K562 (cell line): ENCODE results near the gene VPS37D. TPM values are rescaled to one million over a fixed set of nuclear protein-coding genes. Genes with fewer than 3 reads are reported as not detected.

Source experiments
- ATAC-seq: fragments of 200-7000 bp; cut with Tn5 transposase; 3 replicates; pipeline ENCODE4 v1.9.1; 2020; ENCODE audit warnings: moderate library complexity
- BruUV-seq: library from RNA; stranded (reverse); fragments of 400-500 nt; replicated peaks from 2 replicates; lab custom pipeline; 2021; lab: Mats Ljungman, UMichigan
- CTCF ChIA-PET: fragments of 300-600 bp; formaldehyde crosslinking; extraction: SDS; loops from one replicate; lab custom pipeline; 2021; ENCODE audit warnings: low intra/inter-chr PET ratio; lab: Yijun Ruan, JAX
- POLR2A ChIA-PET: fragments of 300-600, 350-650 bp; sonication (Branson Sonifier 250); formaldehyde crosslinking; extraction: SDS; loops from one replicate; lab custom pipeline; 2021; ENCODE audit warnings: antibody characterized with exemption, inconsistent platforms; lab: Yijun Ruan, JAX
- DNase-seq, 4 experiments: peaks; one replicate each; pipeline versions ENCODE4 v3.0.0 to v3.0.0-alpha.2; 2011 to 2018; ENCODE audit warnings: low spot score in 3 of 4, mixed read lengths in 3 of 4; ENCODE audit errors: extremely low read depth in 1 of 4
- FAIRE-seq: peaks from 2 replicates; lab custom pipeline; 2011; peaks lifted over from hg19 to GRCh38; lab: Jason Lieb, UNC
- H2AFZ ChIP-seq: 2 replicates; pipeline ENCODE4 v1.6.0; 2011; ENCODE audit warnings: low read depth, low read length, control low read depth, inconsistent platforms
- H3K27ac ChIP-seq: fragments of 200-600 bp; 3 replicates; pipeline ENCODE4 v1.8.0; 2011; ENCODE audit warnings: low read depth, mild to moderate bottlenecking, control low read depth, inconsistent platforms, low read length, moderate library complexity, mixed read lengths; ENCODE audit errors: extremely low read depth
- H3K27me3 ChIP-seq, 2 experiments: fragments of 300-600 bp in 1 of 2; 2 replicates in 1 of 2; 3 replicates in 1 of 2; pipeline versions ENCODE4 v1.6.0 to v1.8.0; 2011; ENCODE audit warnings: inconsistent platforms in 2 of 2, low read length in 2 of 2, mild to moderate bottlenecking in 1 of 2, mixed read lengths in 1 of 2, moderate library complexity in 1 of 2; ENCODE audit not compliant: control insufficient read depth in 2 of 2, insufficient read depth in 2 of 2
- H3K36me3 ChIP-seq: fragments of 300-600 bp; 3 replicates; pipeline ENCODE4 v1.8.0; 2011; ENCODE audit warnings: mild to moderate bottlenecking, low read length, inconsistent platforms; ENCODE audit not compliant: control insufficient read depth, insufficient read depth
- H3K4me1 ChIP-seq, 2 experiments: fragments of 200-600 bp in 1 of 2; replicated peaks in 1 of 2; 2 replicates in 1 of 2; 3 replicates in 1 of 2; pipeline versions ENCODE4 v1.5.1 to v1.8.0; 2011; ENCODE audit warnings: inconsistent platforms in 2 of 2, low read length in 2 of 2, mild to moderate bottlenecking in 1 of 2, mixed read lengths in 1 of 2, moderate library complexity in 1 of 2; ENCODE audit not compliant: control insufficient read depth in 2 of 2, insufficient read depth in 2 of 2
- H3K4me2 ChIP-seq: 2 replicates; pipeline ENCODE4 v1.6.1; 2011; ENCODE audit warnings: low read length, control low read depth, inconsistent platforms, mixed read lengths; ENCODE audit not compliant: insufficient read depth
- H3K4me3 ChIP-seq: fragments of 200-600 bp; sonication (generic), shearing (Covaris generic); 2 replicates; pipeline ENCODE4 v1.5.1; 2016; ENCODE audit warnings: control low read depth, inconsistent platforms
- H3K79me2 ChIP-seq: fragments of 200-600 bp; 3 replicates; pipeline ENCODE4 v1.8.0; 2011; ENCODE audit warnings: low read length, inconsistent platforms; ENCODE audit not compliant: control insufficient read depth, insufficient read depth
- H3K9ac ChIP-seq, 2 experiments: 2 replicates each; pipeline versions ENCODE4 v1.6.0 to v1.6.1; 2011; ENCODE audit warnings: low read depth in 2 of 2, low read length in 2 of 2, control low read depth in 1 of 2, inconsistent platforms in 1 of 2, mild to moderate bottlenecking in 1 of 2, mixed read lengths in 1 of 2; ENCODE audit not compliant: insufficient read depth in 1 of 2
- H3K9me1 ChIP-seq: one replicate; pipeline ENCODE4 v1.6.0; 2011; ENCODE audit warnings: inconsistent platforms, mild to moderate bottlenecking, low read length, moderate library complexity; ENCODE audit not compliant: control insufficient read depth, insufficient read depth
- H3K9me3 ChIP-seq: replicated peaks from 2 replicates; pipeline ENCODE4 v1.5.1; 2011; ENCODE audit warnings: low read depth, low read length, inconsistent platforms; ENCODE audit not compliant: control insufficient read depth, insufficient read depth
- H4K20me1 ChIP-seq: replicated peaks from 2 replicates; pipeline ENCODE4 v1.6.1; 2011; ENCODE audit warnings: low read length, inconsistent platforms, mixed read lengths; ENCODE audit not compliant: control insufficient read depth, insufficient read depth
- PCBP1 ChIP-seq: fragments of 200-400 bp; formaldehyde crosslinking; IDR thresholded peaks from 2 replicates; pipeline ENCODE4 v1.6.1; 2018; ENCODE audit warnings: mild to moderate bottlenecking, low read depth, low read length; ENCODE audit not compliant: poor library complexity, severe bottlenecking
- PYGO2 ChIP-seq: fragments of 450-650 bp; IDR thresholded peaks from 2 replicates; pipeline ENCODE4 v1.6.1; 2016; ENCODE audit warnings: mild to moderate bottlenecking, missing genetic modification characterization, moderate library complexity, missing compliant biosample characterization
- ZNF41 ChIP-seq: fragments of 250-450 bp; sonication (Bioruptor Pico); conservative IDR thresholded peaks from 2 replicates; pipeline ENCODE4 v1.4.0; 2020; ENCODE audit warnings: mild to moderate bottlenecking
- ZNF668 ChIP-seq: fragments of 250-450 bp; sonication (Bioruptor Pico); IDR thresholded peaks from 2 replicates; pipeline ENCODE4 v1.8.0; 2022; ENCODE audit warnings: mild to moderate bottlenecking, inconsistent platforms
- ZNF785 ChIP-seq: fragments of 250-450 bp; sonication (Bioruptor Pico); IDR thresholded peaks from 2 replicates; pipeline ENCODE4 v1.4.0; 2020; ENCODE audit warnings: mild to moderate bottlenecking
- WGBS: fragments of 100-300 bp; shearing (Covaris generic); methylation state at CpG from one replicate; pipeline ENCODE4 v1.1.6; 2016; ENCODE audit warnings: low coverage, mixed read lengths; ENCODE audit not compliant: insufficient coverage; ENCODE audit errors: missing lambda C conversion rate; 5-methylcytosine and 5-hydroxymethylcytosine counted together
- in situ Hi-C: fragments of 300-500 bp; cut with MboI; formaldehyde crosslinking; loops from 4 replicates; pipeline ENCODE4 v1.15.0; 2018; ENCODE audit warnings: inconsistent platforms, mixed read lengths
- intact Hi-C: fragments of 100-400 bp; cut with micrococcal nuclease; formaldehyde crosslinking; loops from 2 replicates; pipeline ENCODE4 v1.14.2; 2022
- polyA plus RNA-seq, 8 experiments: library from polyadenylated mRNA; depleted of rRNA in 4 of 8; stranded (reverse) in 5 of 8; unstranded in 3 of 8; fragments of >200 nt; fragmentation: Nextera tagmentation in 2 of 8; fragmentation: Illumina TruSeq in 1 of 8; extraction: Ambion mirVana in 2 of 8; extraction: Trizol in 1 of 8; gene quantifications; 2 replicates each; pipeline versions ENCODE4 v1.2.1 to v1.2.3, GENCODE V29; 2011 to 2014; ENCODE audit warnings: inconsistent platforms in 1 of 8, missing spikeins in 1 of 8
- total RNA-seq, 7 experiments: library from RNA; depleted of rRNA in 6 of 7; stranded (reverse); fragments of >200 nt in 6 of 7; fragmentation: Illumina TruSeq in 2 of 7; extraction: Trizol in 2 of 7; gene quantifications; 2 replicates each; pipeline versions ENCODE4 v1.2.1 to v1.2.3, GENCODE V29; 2011 to 2021; ENCODE audit warnings: low replicate concordance in 1 of 7
- TF ChIP-seq, protein P1 (sequence below): fragments of 250-450 bp; sonication (Bioruptor Pico); IDR thresholded peaks from 2 replicates; pipeline ENCODE4 v1.9.0; 2021; ENCODE audit warnings: mild to moderate bottlenecking, inconsistent platforms
- TF ChIP-seq, protein P2 (sequence below), 2 experiments: fragments of 450-650 bp; formaldehyde crosslinking in 1 of 2; IDR thresholded peaks; 2 replicates each; pipeline versions ENCODE4 v1.4.0 to v1.6.1; 2014 to 2020; ENCODE audit warnings: mild to moderate bottlenecking in 2 of 2, borderline replicate concordance in 1 of 2, low read depth in 1 of 2

The VPS37D gene
- total and polyA plus RNA-seq, 9 of the 15 experiments (the other 6 are each of a cell fraction or from before 2014, with no cell fraction given) = 0.25 to 2.3 (median 1.0) TPM; not detected in 3

DNA sequence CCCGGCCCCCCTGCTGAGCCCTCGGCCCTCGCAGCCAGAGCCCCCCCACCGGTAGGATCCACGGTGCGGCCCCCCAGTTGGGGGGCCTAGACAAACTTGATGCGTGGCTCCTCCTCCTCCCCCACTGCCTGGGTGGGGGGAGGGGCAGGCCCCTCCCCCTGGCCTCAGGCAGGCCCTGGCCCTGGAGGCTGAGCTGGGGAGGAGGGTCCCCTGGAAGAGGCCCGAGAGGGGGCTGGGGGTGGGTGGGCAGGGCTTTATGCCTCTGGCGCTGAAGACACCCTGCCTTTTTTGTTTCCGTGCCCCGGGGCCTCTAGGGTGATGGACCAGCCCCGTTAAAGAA is 3.7 kb downstream of the VPS37D start:
- CTCF ChIA-PET = no interaction called here
- no peaks in the 10 kb centered on the region for H3K36me3 ChIP-seq
- no peaks in the 10 kb centered on the region for H3K27me3 ChIP-seq
- WGBS = 79% methylated on average over 4 of the region's 12 CpGs
- in situ Hi-C loops = no loop called here
- no peak for DNase-seq
- POLR2A ChIA-PET = interaction anchor here (0.6 kb wide), 1 partner anchor 61 kb away, joined by 4 read pairs; no protein-coding TSS in a partner anchor
- no peak overlapping the region for H3K9ac ChIP-seq
- no peak overlapping the region for H2AFZ ChIP-seq
- no peaks in the 10 kb centered on the region; the same call in 1 of the 2 replicates for H4K20me1 ChIP-seq
- H3K4me2 ChIP-seq = no peak overlapping the region
- no peaks in the 10 kb centered on the region for H3K9me1 ChIP-seq
- intact Hi-C loops = no loop called here
- no peak for FAIRE-seq
- H3K4me1 ChIP-seq = peaks cover 0 to 30% of the 10 kb centered on the region in 2 experiments; a peak in 3 of 5 replicates
- no peaks in the 10 kb centered on the region for H3K9me3 ChIP-seq
- no peaks in the 10 kb centered on the region for H3K79me2 ChIP-seq
- H3K27ac ChIP-seq = no peak overlapping the region
- no peak overlapping the region for H3K4me3 ChIP-seq
- ATAC-seq = no peak
- no TSS peak for BruUV-seq
- no peak for TF ChIP-seq PCBP1
- TF ChIP-seq PYGO2 (tag) = no peak
- TF ChIP-seq ZNF41 (CRISPR knock-in tag) = no peak
- TF ChIP-seq ZNF668 (CRISPR knock-in tag) = no peak
- no peak for TF ChIP-seq ZNF785
- TF ChIP-seq, protein P1, sequence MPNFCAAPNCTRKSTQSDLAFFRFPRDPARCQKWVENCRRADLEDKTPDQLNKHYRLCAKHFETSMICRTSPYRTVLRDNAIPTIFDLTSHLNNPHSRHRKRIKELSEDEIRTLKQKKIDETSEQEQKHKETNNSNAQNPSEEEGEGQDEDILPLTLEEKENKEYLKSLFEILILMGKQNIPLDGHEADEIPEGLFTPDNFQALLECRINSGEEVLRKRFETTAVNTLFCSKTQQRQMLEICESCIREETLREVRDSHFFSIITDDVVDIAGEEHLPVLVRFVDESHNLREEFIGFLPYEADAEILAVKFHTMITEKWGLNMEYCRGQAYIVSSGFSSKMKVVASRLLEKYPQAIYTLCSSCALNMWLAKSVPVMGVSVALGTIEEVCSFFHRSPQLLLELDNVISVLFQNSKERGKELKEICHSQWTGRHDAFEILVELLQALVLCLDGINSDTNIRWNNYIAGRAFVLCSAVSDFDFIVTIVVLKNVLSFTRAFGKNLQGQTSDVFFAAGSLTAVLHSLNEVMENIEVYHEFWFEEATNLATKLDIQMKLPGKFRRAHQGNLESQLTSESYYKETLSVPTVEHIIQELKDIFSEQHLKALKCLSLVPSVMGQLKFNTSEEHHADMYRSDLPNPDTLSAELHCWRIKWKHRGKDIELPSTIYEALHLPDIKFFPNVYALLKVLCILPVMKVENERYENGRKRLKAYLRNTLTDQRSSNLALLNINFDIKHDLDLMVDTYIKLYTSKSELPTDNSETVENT = no peak
- TF ChIP-seq, protein P2, sequence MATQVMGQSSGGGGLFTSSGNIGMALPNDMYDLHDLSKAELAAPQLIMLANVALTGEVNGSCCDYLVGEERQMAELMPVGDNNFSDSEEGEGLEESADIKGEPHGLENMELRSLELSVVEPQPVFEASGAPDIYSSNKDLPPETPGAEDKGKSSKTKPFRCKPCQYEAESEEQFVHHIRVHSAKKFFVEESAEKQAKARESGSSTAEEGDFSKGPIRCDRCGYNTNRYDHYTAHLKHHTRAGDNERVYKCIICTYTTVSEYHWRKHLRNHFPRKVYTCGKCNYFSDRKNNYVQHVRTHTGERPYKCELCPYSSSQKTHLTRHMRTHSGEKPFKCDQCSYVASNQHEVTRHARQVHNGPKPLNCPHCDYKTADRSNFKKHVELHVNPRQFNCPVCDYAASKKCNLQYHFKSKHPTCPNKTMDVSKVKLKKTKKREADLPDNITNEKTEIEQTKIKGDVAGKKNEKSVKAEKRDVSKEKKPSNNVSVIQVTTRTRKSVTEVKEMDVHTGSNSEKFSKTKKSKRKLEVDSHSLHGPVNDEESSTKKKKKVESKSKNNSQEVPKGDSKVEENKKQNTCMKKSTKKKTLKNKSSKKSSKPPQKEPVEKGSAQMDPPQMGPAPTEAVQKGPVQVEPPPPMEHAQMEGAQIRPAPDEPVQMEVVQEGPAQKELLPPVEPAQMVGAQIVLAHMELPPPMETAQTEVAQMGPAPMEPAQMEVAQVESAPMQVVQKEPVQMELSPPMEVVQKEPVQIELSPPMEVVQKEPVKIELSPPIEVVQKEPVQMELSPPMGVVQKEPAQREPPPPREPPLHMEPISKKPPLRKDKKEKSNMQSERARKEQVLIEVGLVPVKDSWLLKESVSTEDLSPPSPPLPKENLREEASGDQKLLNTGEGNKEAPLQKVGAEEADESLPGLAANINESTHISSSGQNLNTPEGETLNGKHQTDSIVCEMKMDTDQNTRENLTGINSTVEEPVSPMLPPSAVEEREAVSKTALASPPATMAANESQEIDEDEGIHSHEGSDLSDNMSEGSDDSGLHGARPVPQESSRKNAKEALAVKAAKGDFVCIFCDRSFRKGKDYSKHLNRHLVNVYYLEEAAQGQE (IDR thresholded peaks at IDR 0.05; ENCODE audit: borderline replicate concordance) = no peak
- TF ChIP-seq, protein P2 (CRISPR knock-in tag; IDR thresholded peaks at IDR 0.05; ENCODE audit: low read depth) = no peak
